Peyer's patch (tissue), 4 donors: Measurements from ENCODE around the gene HCFC1R1.

Source experiments
- POLR2A ChIP-seq, 2 donors: fragments of 450-650 bp; IDR thresholded peaks; one replicate each; pipeline ENCODE4 v1.5.1; 2017; ENCODE audit warnings: antibody characterized with exemption in 2 of 2, mild to moderate bottlenecking in 2 of 2, moderate library complexity in 2 of 2
- TF ChIP-seq, protein P1 (sequence below), 6 experiments: fragments of 450-650 bp in 4 of 6; fragments of 200-600 bp in 2 of 6; sonication (generic) in 1 of 6; IDR thresholded peaks; one replicate each; pipeline ENCODE4 v1.5.1; 2017 to 2019; ENCODE audit warnings: antibody characterized with exemption in 6 of 6, mild to moderate bottlenecking in 3 of 6, moderate library complexity in 1 of 6

DNA sequence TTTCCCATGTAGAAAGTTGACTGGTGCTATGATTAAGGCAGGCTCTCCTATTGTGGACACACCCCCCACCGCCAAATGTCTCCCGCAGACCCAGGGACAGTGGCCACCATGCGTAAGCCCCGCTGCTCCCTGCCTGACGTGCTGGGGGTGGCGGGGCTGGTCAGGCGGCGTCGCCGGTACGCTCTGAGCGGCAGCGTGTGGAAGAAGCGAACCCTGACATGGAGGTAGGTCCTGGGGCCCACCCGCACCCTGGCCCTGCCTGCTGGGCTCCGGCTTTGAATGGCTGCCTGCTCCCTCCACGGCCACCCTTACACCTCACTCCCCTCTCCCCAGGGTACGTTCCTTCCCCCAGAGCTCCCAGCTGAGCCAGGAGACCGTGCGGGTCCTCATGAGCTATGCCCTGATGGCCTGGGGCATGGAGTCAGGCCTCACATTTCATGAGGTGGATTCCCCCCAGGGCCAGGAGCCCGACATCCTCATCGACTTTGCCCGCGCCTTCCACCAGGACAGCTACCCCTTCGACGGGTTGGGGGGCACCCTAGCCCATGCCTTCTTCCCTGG is 26.3 kb upstream of the HCFC1R1 start:
- TF ChIP-seq, protein P1, sequence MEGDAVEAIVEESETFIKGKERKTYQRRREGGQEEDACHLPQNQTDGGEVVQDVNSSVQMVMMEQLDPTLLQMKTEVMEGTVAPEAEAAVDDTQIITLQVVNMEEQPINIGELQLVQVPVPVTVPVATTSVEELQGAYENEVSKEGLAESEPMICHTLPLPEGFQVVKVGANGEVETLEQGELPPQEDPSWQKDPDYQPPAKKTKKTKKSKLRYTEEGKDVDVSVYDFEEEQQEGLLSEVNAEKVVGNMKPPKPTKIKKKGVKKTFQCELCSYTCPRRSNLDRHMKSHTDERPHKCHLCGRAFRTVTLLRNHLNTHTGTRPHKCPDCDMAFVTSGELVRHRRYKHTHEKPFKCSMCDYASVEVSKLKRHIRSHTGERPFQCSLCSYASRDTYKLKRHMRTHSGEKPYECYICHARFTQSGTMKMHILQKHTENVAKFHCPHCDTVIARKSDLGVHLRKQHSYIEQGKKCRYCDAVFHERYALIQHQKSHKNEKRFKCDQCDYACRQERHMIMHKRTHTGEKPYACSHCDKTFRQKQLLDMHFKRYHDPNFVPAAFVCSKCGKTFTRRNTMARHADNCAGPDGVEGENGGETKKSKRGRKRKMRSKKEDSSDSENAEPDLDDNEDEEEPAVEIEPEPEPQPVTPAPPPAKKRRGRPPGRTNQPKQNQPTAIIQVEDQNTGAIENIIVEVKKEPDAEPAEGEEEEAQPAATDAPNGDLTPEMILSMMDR (IDR thresholded peaks at IDR 0.05), result no peak
- no peak for TF ChIP-seq POLR2A (IDR thresholded peaks at IDR 0.05)
